Mucosa of descending colon (tissue), 3 donors: ENCODE measurements around the gene CST2. TPM values are rescaled to one million over a fixed set of nuclear protein-coding genes. Genes with fewer than 3 reads are reported as not detected.
"Not testable (repeated sequence)": the region's sequence is repeated elsewhere in the genome, so short reads cannot be mapped to it uniquely, and the experiment has no call there.

Source experiments
- ATAC-seq: fragments of 200-7000 bp; cut with Tn5 transposase; one replicate; pipeline ENCODE4 v1.9.1; 2020; ENCODE audit warnings: mild to moderate bottlenecking, moderate library complexity
- DNase-seq, 3 donors: peaks; one replicate each; pipeline ENCODE4 v3.0.0-alpha.2; 2020
- H3K36me3 ChIP-seq: fragments of 200-600 bp; one replicate; pipeline ENCODE4 v1.8.0; 2021; ENCODE audit warnings: low read depth, mild to moderate bottlenecking
- H3K4me1 ChIP-seq: fragments of 200-600 bp; one replicate; pipeline ENCODE4 v1.8.0; 2021; ENCODE audit warnings: low read depth, mild to moderate bottlenecking
- H3K4me3 ChIP-seq: fragments of 200-600 bp; one replicate; pipeline ENCODE4 v1.8.0; 2021; ENCODE audit warnings: mild to moderate bottlenecking
- H3K9me3 ChIP-seq: fragments of 200-600 bp; one replicate; pipeline ENCODE4 v1.8.0; 2021; ENCODE audit warnings: mild to moderate bottlenecking
- intact Hi-C, 2 donors: fragments of 100-400 bp; cut with DNase I in 1 of 2; cut with micrococcal nuclease in 1 of 2; formaldehyde crosslinking; loops; one replicate each; pipeline versions ENCODE4 v1.11.0 to v1.11.1; 2022; cut with DNase I, micrococcal nuclease
- total RNA-seq, 3 donors: library from RNA; stranded (reverse); fragmentation: NEBNext Ultra II Directional in 2 of 3; extraction: Animal tissue kit (Norgen Biotek cat#: 25700) in 2 of 3; gene quantifications; one replicate each; pipeline versions ENCODE4 v1.2.1 to v1.2.4, GENCODE V29; 2021 to 2023
- TF ChIP-seq, protein P1 (sequence below): fragments of 200-600 bp; IDR thresholded peaks from one replicate; pipeline ENCODE4 v1.8.0; 2022; ENCODE audit warnings: antibody characterized with exemption, mild to moderate bottlenecking
- donor health status: DM: no; HTN: no; CAD: no; lungs with moderate emphysema.
- donor health status: DM: no; HTN: no; CAD: no.
- donor health status: DM: no; HTN: yes; CAD: no.

The CST2 gene
- total RNA-seq, 3 donors from 2014 or later = not detected

GRCh38 chr20:23870461-23870860 lies 43.9 kb upstream of the CST2 start:
- no peak overlapping the region for H3K4me3 ChIP-seq
- ATAC-seq (no peak), DNase-seq (no peak)
- no peaks in the 10 kb centered on the region for H3K9me3 ChIP-seq
- TF ChIP-seq, protein P1, sequence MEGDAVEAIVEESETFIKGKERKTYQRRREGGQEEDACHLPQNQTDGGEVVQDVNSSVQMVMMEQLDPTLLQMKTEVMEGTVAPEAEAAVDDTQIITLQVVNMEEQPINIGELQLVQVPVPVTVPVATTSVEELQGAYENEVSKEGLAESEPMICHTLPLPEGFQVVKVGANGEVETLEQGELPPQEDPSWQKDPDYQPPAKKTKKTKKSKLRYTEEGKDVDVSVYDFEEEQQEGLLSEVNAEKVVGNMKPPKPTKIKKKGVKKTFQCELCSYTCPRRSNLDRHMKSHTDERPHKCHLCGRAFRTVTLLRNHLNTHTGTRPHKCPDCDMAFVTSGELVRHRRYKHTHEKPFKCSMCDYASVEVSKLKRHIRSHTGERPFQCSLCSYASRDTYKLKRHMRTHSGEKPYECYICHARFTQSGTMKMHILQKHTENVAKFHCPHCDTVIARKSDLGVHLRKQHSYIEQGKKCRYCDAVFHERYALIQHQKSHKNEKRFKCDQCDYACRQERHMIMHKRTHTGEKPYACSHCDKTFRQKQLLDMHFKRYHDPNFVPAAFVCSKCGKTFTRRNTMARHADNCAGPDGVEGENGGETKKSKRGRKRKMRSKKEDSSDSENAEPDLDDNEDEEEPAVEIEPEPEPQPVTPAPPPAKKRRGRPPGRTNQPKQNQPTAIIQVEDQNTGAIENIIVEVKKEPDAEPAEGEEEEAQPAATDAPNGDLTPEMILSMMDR = no peak
- no peaks in the 10 kb centered on the region for H3K36me3 ChIP-seq
- intact Hi-C loops = no loop called here
- H3K4me1 ChIP-seq = no peaks in the 10 kb centered on the region

GRCh38 chr20:23869520-23869919 lies 43.0 kb upstream of the CST2 start:
- DNase-seq (no peak), ATAC-seq (no peak)
- TF ChIP-seq, protein P1 = no peak
- no peaks in the 10 kb centered on the region for H3K9me3 ChIP-seq
- no peaks in the 10 kb centered on the region for H3K36me3 ChIP-seq
- no peak overlapping the region for H3K4me3 ChIP-seq
- no peaks in the 10 kb centered on the region for H3K4me1 ChIP-seq
- intact Hi-C loops = no loop called here

- DNase-seq (no peak), ATAC-seq (no peak)
- intact Hi-C loops = no loop called here
- no peaks in the 10 kb centered on the region for H3K36me3 ChIP-seq
- no peaks in the 10 kb centered on the region for H3K4me1 ChIP-seq
- no peaks in the 10 kb centered on the region for H3K9me3 ChIP-seq
- no peak overlapping the region for H3K4me3 ChIP-seq
- TF ChIP-seq, protein P1 = no peak
Observed at GRCh38 chr20:23868321-23868720, 41.8 kb upstream of the CST2 start.

DNA sequence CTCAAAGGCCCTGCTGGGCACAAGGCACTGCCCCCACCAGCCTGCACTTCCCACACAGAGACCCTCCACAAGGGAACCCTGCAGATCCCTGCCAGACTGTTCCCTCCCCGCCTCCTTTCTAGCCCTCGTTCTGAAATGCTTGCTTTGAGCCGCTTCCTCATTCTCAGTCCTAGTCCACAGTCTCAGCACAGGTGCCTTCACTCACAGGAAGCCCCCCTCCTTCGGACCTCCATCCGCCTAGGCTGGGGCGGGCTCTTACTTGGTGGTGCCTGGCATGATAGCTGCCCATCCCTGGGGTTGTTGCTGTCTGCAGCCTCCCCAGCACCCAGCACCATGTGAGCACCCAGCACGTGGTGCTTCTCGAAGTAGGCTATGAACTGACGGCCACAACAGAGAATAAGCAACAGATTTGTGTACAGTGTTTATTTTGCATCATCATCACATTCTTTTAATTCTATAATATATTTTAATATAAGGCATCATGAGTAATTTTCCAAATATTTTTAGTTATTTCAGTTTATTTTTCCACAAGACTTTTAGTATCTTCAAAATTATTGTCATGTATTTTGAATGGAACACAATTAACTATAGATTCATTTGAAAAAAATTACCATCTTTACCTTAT lies 40.7 kb upstream of the CST2 start:
- no peak overlapping the region for H3K4me3 ChIP-seq
- intact Hi-C loops = no loop called here
- TF ChIP-seq, protein P1 = no peak
- ATAC-seq (no peak), DNase-seq (no peak)
- no peaks in the 10 kb centered on the region for H3K36me3 ChIP-seq
- no peaks in the 10 kb centered on the region for H3K4me1 ChIP-seq
- H3K9me3 ChIP-seq = no peaks in the 10 kb centered on the region

DNA sequence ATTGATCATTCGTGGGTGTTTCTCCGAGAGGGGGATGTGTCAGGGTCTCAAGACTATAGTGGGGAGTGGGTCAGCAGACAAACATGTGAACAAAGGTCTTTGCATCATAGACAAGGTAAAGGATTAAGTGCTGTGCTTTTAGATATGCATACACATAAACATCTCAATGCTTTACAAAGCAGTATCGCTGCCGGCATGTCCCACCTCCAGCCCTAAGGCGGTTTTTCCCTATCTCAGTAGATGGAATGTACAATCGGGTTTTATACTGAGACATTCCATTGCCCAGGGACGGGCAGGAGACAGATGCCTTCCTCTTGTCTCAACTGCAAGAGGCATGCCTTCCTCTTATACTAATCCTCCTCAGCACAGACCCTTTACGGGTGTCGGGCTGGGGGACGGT lies 34.2 kb upstream of the CST2 start:
- intact Hi-C loops, H3K36me3 ChIP-seq, ATAC-seq, H3K4me1 ChIP-seq, DNase-seq, H3K9me3 ChIP-seq, H3K4me3 ChIP-seq: not testable (repeated sequence)

DNA sequence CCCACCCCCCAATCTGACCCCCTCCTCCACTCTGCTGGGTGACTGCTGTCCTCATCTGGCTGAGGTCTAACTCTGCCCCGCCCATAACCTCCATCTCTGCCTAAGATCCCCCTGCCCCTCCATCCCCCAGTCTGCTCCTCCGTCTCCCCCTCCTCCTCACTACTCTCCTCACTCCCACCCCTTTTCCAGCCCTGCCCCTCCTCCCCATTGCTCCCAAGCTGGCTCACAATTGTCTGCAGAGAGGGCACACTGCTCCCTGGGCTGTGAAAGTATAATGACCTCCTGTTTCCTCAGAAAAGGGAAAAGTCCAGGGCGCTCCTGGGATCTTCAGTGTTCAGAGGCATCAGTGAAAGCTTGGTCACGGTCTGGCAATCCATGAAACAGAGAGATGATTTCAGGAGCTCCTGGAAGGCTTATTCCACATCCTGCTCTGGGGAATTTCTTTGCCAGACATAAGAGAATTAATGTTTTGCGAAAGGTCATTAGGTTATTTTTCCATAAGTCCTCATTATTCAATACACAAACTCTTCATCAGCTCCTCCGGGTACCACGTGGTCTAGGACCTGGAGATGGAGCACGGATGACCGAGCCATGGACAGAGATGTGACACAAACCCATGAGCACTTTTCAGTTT lies 31.6 kb upstream of the CST2 start:
- no peaks in the 10 kb centered on the region for H3K36me3 ChIP-seq
- no peak for ATAC-seq
- TF ChIP-seq, protein P1 = no peak
- no peaks in the 10 kb centered on the region for H3K4me1 ChIP-seq
- intact Hi-C loops = no loop called here
- DNase-seq = no peak
- no peak overlapping the region for H3K4me3 ChIP-seq
- no peaks in the 10 kb centered on the region for H3K9me3 ChIP-seq
